Mesenchymal stem cell (in vitro differentiated cells and primary cell): ENCODE results near the gene UNC119.

Experiments used
- DNase-seq: peaks from one replicate; pipeline ENCODE4 v3.0.0-alpha.2; 2013
- H2AFZ ChIP-seq: one replicate; pipeline ENCODE4 v1.6.1; 2013; ENCODE audit warnings: low read depth, mild to moderate bottlenecking, control low read depth, inconsistent platforms, low read length, moderate library complexity
- H2AK5ac ChIP-seq: 2 replicates; pipeline ENCODE4 v1.6.1; 2013; ENCODE audit warnings: low read length, moderate library complexity, mild to moderate bottlenecking, inconsistent platforms; ENCODE audit not compliant: severe bottlenecking
- H2BK120ac ChIP-seq: one replicate; pipeline ENCODE4 v1.6.1; 2013; ENCODE audit warnings: low read depth, mild to moderate bottlenecking, inconsistent platforms, low read length, moderate library complexity
- H2BK12ac ChIP-seq, 2 experiments: one replicate each; pipeline ENCODE4 v1.6.1; 2013; ENCODE audit warnings: inconsistent platforms in 2 of 2, low read length in 2 of 2, mild to moderate bottlenecking in 2 of 2, moderate library complexity in 2 of 2, control low read depth in 1 of 2
- H2BK15ac ChIP-seq: one replicate; pipeline ENCODE4 v1.6.1; 2013; ENCODE audit warnings: mild to moderate bottlenecking, low read depth, inconsistent platforms; ENCODE audit not compliant: poor library complexity, severe bottlenecking
- H2BK5ac ChIP-seq: 2 replicates; pipeline ENCODE4 v1.6.1; 2013; ENCODE audit warnings: low read depth, mild to moderate bottlenecking, low read length, control low read depth, inconsistent platforms; ENCODE audit not compliant: poor library complexity, severe bottlenecking
- H3K14ac ChIP-seq, 2 experiments: one replicate each; pipeline ENCODE4 v1.6.1; 2013; ENCODE audit warnings: inconsistent platforms in 2 of 2, low read length in 2 of 2, control low read depth in 1 of 2, mild to moderate bottlenecking in 1 of 2, moderate library complexity in 1 of 2
- H3K18ac ChIP-seq, 2 experiments: one replicate each; pipeline ENCODE4 v1.6.1; 2013; ENCODE audit warnings: inconsistent platforms in 2 of 2, low read length in 2 of 2, control low read depth in 1 of 2, low read depth in 1 of 2, mild to moderate bottlenecking in 1 of 2
- H3K23ac ChIP-seq, 2 experiments: one replicate each; pipeline ENCODE4 v1.6.1; 2013; ENCODE audit warnings: inconsistent platforms in 2 of 2, low read length in 2 of 2, mild to moderate bottlenecking in 2 of 2, moderate library complexity in 2 of 2, control low read depth in 1 of 2
- H3K27ac ChIP-seq: 2 replicates; pipeline ENCODE4 v1.5.1; 2013; ENCODE audit warnings: mild to moderate bottlenecking, moderate library complexity, low read length, control low read depth, inconsistent platforms; ENCODE audit not compliant: poor library complexity, severe bottlenecking
- H3K27me3 ChIP-seq, 2 experiments: 2 replicates each; pipeline versions ENCODE4 v1.6.1 to v1.7.0; 2013; ENCODE audit warnings: low read length in 2 of 2, mild to moderate bottlenecking in 2 of 2, moderate library complexity in 2 of 2, control low read depth in 1 of 2, inconsistent platforms in 1 of 2; ENCODE audit not compliant: control insufficient read depth in 1 of 2, insufficient read depth in 1 of 2
- H3K36me3 ChIP-seq, 2 experiments: 2 replicates each; pipeline versions ENCODE4 v1.6.1 to v1.7.0; 2013; ENCODE audit warnings: low read length in 2 of 2, control low read depth in 1 of 2, inconsistent platforms in 1 of 2, low read depth in 1 of 2, mild to moderate bottlenecking in 1 of 2; ENCODE audit not compliant: insufficient read depth in 2 of 2, control insufficient read depth in 1 of 2
- H3K4ac ChIP-seq, 2 experiments: one replicate each; pipeline ENCODE4 v1.6.1; 2013; ENCODE audit warnings: inconsistent platforms in 2 of 2, low read length in 2 of 2, mild to moderate bottlenecking in 2 of 2, moderate library complexity in 2 of 2, control low read depth in 1 of 2, low read depth in 1 of 2
- H3K4me1 ChIP-seq: 2 replicates; pipeline ENCODE4 v1.6.1; 2013; ENCODE audit warnings: low read depth, low read length, control low read depth; ENCODE audit not compliant: control insufficient read depth, insufficient read depth
- H3K4me2 ChIP-seq: 2 replicates; pipeline ENCODE4 v1.6.1; 2013; ENCODE audit warnings: low read length, mild to moderate bottlenecking, inconsistent platforms; ENCODE audit not compliant: poor library complexity, severe bottlenecking
- H3K4me3 ChIP-seq, 2 experiments: 2 replicates each; pipeline versions ENCODE4 v1.5.1 to v1.7.0; 2013; ENCODE audit warnings: low read length in 2 of 2, mild to moderate bottlenecking in 2 of 2, control low read depth in 1 of 2, low read depth in 1 of 2; ENCODE audit not compliant: insufficient read depth in 1 of 2
- H3K79me1 ChIP-seq: replicated peaks from 2 replicates; pipeline ENCODE4 v1.6.1; 2013; ENCODE audit warnings: mild to moderate bottlenecking, control low read depth, low read length, inconsistent platforms; ENCODE audit not compliant: poor library complexity, severe bottlenecking
- H3K9ac ChIP-seq: 2 replicates; pipeline ENCODE4 v1.7.0; 2013; ENCODE audit warnings: mild to moderate bottlenecking, low read length, moderate library complexity
- H3K9me3 ChIP-seq: 2 replicates; pipeline ENCODE4 v1.7.0; 2013; ENCODE audit warnings: mild to moderate bottlenecking, low read length; ENCODE audit not compliant: control insufficient read depth
- H4K8ac ChIP-seq: one replicate; pipeline ENCODE4 v1.6.1; 2013; ENCODE audit warnings: inconsistent platforms, mild to moderate bottlenecking, low read length, moderate library complexity
- H4K91ac ChIP-seq: one replicate; pipeline ENCODE4 v1.6.1; 2013; ENCODE audit warnings: mild to moderate bottlenecking, low read length, inconsistent platforms
- WGBS: methylation state at CpG from one replicate; pipeline ENCODE4 v1.1.7; 2013; ENCODE audit warnings: mixed read lengths; 5-methylcytosine and 5-hydroxymethylcytosine counted together

The UNC119 gene

DNA sequence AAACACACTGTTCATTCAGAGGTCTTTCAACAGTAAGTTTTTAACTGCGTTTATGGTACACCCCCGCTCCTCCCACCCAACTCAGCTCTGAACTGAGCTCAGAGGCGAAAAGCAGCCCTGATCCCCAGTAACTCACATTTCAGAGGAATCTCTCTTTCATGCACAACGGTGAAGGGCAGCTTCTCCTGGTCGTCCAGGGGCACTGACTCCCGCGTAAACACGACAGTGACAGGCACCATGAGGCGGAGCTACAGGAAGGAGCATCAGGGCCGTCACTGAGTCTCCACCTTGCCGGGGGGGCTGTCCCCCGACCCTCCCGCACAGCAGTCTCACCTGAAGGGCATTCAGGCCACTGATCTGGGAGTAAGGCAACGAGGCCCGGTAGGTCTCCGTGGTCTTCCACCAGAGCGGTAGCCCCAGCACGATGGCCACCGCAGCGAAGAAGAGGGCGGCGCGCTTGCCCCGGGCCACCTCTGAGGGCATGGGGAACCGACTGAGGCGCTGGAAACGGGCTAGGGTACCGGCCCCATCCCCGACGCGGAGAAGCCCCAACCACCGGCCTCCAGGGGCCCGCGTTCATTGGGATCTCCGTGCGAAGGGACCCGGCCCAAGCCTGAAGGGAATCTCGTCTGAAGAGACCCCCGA lies 18.4 kb upstream of the UNC119 start:
- Histone ChIP-seq H3K36me3 (peaks cover 6 to 12% of the 10 kb centered on the region in 2 experiments), H3K14ac (peak overlapping the region in 1 of 2 experiments; percentile 68), H3K4me2 (peak overlapping the region; percentile 90), H3K4me3 (peak overlapping the region; percentile 77 to 99), H3K9ac (peak overlapping the region; percentile 92), H3K23ac (peak overlapping the region in 1 of 2 experiments; percentile 51), H2AFZ (peak overlapping the region; percentile 90), H4K91ac (peak overlapping the region; percentile 36), H4K8ac (peak overlapping the region; percentile 78), H3K18ac (peak overlapping the region; percentile 71 to 77), H2AK5ac (no peak overlapping the region), H3K4me1 (peaks cover 10% of the 10 kb centered on the region), H3K79me1 (peaks cover 13% of the 10 kb centered on the region), H3K9me3 (no peaks in the 10 kb centered on the region), H3K4ac (peak overlapping the region in 1 of 2 experiments; percentile 57), H2BK120ac (no peak overlapping the region), H2BK5ac (no peak overlapping the region), H3K27ac (no peak overlapping the region), H3K27me3 (no peaks in the 10 kb centered on the region), H2BK15ac (no peak overlapping the region), H2BK12ac (no peak overlapping the region)
- peak; percentile 47 for DNase-seq
- WGBS, result 1% methylated on average over 39 of the region's 39 CpGs

DNA sequence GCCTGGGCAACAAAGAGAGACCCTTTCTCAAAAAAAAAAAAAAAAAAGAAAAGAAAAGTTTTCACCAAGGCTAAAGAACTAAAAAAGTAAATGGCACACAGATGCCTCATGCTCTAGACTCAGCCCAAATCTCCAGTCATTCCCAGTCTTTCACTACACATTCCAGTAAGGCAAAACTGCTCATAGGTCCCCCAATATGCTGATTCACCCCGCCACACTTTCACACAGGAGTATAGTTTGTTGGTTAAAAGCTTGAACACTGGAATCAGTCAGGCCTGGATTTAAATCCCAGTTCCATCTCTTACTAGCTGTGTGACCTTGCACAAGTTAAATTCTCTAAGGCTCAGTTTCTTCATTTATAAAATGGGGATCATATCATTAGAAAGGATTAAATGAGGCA lies 17.0 kb upstream of the UNC119 start:
- Histone ChIP-seq H2AFZ (no peak overlapping the region), H2BK5ac (no peak overlapping the region), H3K9ac (no peak overlapping the region), H3K79me1 (peaks cover 17% of the 10 kb centered on the region), H3K27me3 (no peaks in the 10 kb centered on the region), H3K27ac (no peak overlapping the region), H2BK12ac (no peak overlapping the region), H3K23ac (no peak overlapping the region), H3K18ac (no peak overlapping the region), H3K4me1 (peaks cover 10% of the 10 kb centered on the region), H3K4me2 (no peak overlapping the region), H3K36me3 (peaks cover 6 to 10% of the 10 kb centered on the region in 2 experiments), H2BK15ac (no peak overlapping the region), H2AK5ac (no peak overlapping the region), H3K9me3 (no peaks in the 10 kb centered on the region), H2BK120ac (no peak overlapping the region), H4K8ac (no peak overlapping the region), H3K14ac (no peak overlapping the region), H3K4me3 (no peak overlapping the region), H4K91ac (no peak overlapping the region), H3K4ac (no peak overlapping the region)
- DNase-seq, result no peak
- 100% methylated on average over 1 of the region's 1 CpG for WGBS

DNA sequence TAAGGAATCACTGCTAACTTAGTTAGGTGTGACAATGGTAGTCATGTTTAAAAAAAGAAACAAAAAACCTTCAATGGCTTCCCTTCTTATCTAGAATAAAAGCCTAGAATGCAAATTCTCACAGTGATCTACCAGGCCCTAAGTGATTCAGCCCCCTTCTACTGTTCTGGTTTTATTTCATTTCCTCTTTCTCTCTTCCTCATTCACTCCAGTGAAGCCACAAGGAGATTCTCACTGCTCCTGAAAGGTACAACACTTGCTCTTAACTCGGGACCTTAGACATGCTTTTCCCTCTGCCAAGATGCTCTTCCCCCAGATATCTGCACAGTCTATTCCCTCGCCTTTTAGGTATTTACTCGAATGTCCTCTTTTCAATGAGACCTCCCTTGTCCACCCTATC lies 15.2 kb upstream of the UNC119 start:
- Histone ChIP-seq H3K27ac (no peak overlapping the region), H3K79me1 (peaks cover 17% of the 10 kb centered on the region), H2BK12ac (no peak overlapping the region), H3K18ac (no peak overlapping the region), H2BK120ac (no peak overlapping the region), H4K8ac (no peak overlapping the region), H2AK5ac (no peak overlapping the region), H3K4me2 (no peak overlapping the region), H2BK15ac (no peak overlapping the region), H3K23ac (no peak overlapping the region), H2AFZ (no peak overlapping the region), H3K9ac (no peak overlapping the region), H3K36me3 (peaks cover 0 to 16% of the 10 kb centered on the region in 2 experiments), H3K27me3 (no peaks in the 10 kb centered on the region), H3K4ac (no peak overlapping the region), H2BK5ac (no peak overlapping the region), H4K91ac (no peak overlapping the region), H3K14ac (no peak overlapping the region), H3K4me1 (peaks cover 18% of the 10 kb centered on the region), H3K9me3 (no peaks in the 10 kb centered on the region), H3K4me3 (no peak overlapping the region)
- 96% methylated on average over 3 of the region's 3 CpGs for WGBS
- DNase-seq, result no peak

DNA sequence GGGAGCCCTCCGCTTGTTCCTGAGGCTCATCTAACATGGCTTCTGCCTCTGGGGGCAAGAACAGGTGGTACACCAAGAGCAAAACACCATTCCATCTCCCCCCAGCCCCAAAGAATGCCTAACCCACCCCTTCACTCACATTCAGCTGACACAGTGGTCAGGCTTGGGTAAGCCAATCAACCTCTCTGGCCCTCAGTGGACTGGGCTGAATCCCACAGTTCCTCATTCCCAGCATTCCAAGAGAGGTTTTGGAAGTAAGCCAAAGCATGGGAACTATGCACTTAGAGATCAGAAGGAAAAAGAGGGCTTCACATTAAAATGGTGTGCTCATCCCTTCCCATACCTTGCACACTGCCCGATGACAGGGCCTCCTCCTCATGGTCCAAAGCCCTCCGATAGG lies 11.1 kb upstream of the UNC119 start:
- H4K8ac ChIP-seq, result peak overlapping the region; percentile 31
- H3K36me3 ChIP-seq, result peaks cover 13 to 39% of the 10 kb centered on the region in 2 experiments
- H3K23ac ChIP-seq, result no peak overlapping the region
- H3K9me3 ChIP-seq, result no peaks in the 10 kb centered on the region
- peak overlapping the region in 1 of 2 experiments; percentile 49 for H2BK12ac ChIP-seq
- H3K4me1 ChIP-seq, result peaks cover 12% of the 10 kb centered on the region
- 87% methylated on average over 3 of the region's 3 CpGs for WGBS
- DNase-seq, result peak; percentile 70
- H2AFZ ChIP-seq, result no peak overlapping the region
- no peak overlapping the region for H3K9ac ChIP-seq
- peaks cover 16% of the 10 kb centered on the region for H3K79me1 ChIP-seq
- H3K4me2 ChIP-seq, result no peak overlapping the region
- no peak overlapping the region for H3K4ac ChIP-seq
- H2BK15ac ChIP-seq, result no peak overlapping the region
- no peak overlapping the region for H3K14ac ChIP-seq
- H3K18ac ChIP-seq, result no peak overlapping the region
- H2AK5ac ChIP-seq, result peak overlapping the region; percentile 66
- H3K4me3 ChIP-seq, result no peak overlapping the region
- no peak overlapping the region for H2BK5ac ChIP-seq
- peak overlapping the region; percentile 83 for H3K27ac ChIP-seq
- no peaks in the 10 kb centered on the region for H3K27me3 ChIP-seq
- no peak overlapping the region for H2BK120ac ChIP-seq
- H4K91ac ChIP-seq, result peak overlapping the region; percentile 28
